Activated B cell treated with CpG ODN at 0.5 μM for 24 hours (primary cell): Measurements from ENCODE around the gene CLCNKA. TPM values are rescaled to one million over a fixed set of nuclear protein-coding genes. Genes with fewer than 3 reads are reported as not detected.

ENCODE experiments used
- ATAC-seq: fragments of 200-7000 bp; cut with Tn5 transposase; one replicate; pipeline ENCODE4 v1.10.0; 2021; ENCODE audit warnings: low read depth, mild to moderate bottlenecking, moderate library complexity
- CTCF ChIA-PET: fragments of 350-600 bp; sonication (Branson Sonifier 250); formaldehyde crosslinking; loops from one replicate; lab custom pipeline; 2021; ENCODE audit warnings: antibody characterized with exemption; lab: Charles Lee
- POLR2A ChIA-PET: fragments of 350-600 bp; sonication (Branson Sonifier 250); formaldehyde crosslinking; loops from one replicate; lab custom pipeline; 2021; ENCODE audit warnings: antibody characterized with exemption; lab: Charles Lee
- DNase-seq: peaks from one replicate; pipeline ENCODE4 v3.0.0; 2022
- H3K27ac Mint-ChIP-seq: one replicate; pipeline ENCODE4 v1.8.0; 2020; ENCODE audit warnings: mixed read lengths
- H3K27me3 Mint-ChIP-seq: one replicate; pipeline ENCODE4 v1.8.0; 2021; ENCODE audit warnings: mixed read lengths
- H3K36me3 Mint-ChIP-seq: one replicate; pipeline ENCODE4 v1.8.0; 2021; ENCODE audit warnings: low read depth, mixed read lengths
- H3K4me1 Mint-ChIP-seq: one replicate; pipeline ENCODE4 v1.8.0; 2021; ENCODE audit warnings: mixed read lengths
- H3K4me3 Mint-ChIP-seq: one replicate; pipeline ENCODE4 v1.8.0; 2020; ENCODE audit warnings: mild to moderate bottlenecking, mixed read lengths
- H3K9me3 Mint-ChIP-seq: one replicate; pipeline ENCODE4 v1.8.0; 2020; ENCODE audit warnings: mixed read lengths
- CTCF ChIP-seq: fragments of 200-600 bp; IDR thresholded peaks from one replicate; pipeline ENCODE4 v1.8.0; 2022; ENCODE audit warnings: antibody characterized with exemption, mild to moderate bottlenecking
- intact Hi-C: fragments of 100-400 bp; cut with micrococcal nuclease; formaldehyde crosslinking; loops from one replicate; pipeline ENCODE4 v1.15.1; 2024
- total RNA-seq: library from RNA; stranded (reverse); gene quantifications from 2 replicates; pipeline ENCODE4 v1.2.3, GENCODE V29; 2022

Gene CLCNKA
- total RNA-seq, 1 donor from 2014 or later, result 0.24 TPM

DNA sequence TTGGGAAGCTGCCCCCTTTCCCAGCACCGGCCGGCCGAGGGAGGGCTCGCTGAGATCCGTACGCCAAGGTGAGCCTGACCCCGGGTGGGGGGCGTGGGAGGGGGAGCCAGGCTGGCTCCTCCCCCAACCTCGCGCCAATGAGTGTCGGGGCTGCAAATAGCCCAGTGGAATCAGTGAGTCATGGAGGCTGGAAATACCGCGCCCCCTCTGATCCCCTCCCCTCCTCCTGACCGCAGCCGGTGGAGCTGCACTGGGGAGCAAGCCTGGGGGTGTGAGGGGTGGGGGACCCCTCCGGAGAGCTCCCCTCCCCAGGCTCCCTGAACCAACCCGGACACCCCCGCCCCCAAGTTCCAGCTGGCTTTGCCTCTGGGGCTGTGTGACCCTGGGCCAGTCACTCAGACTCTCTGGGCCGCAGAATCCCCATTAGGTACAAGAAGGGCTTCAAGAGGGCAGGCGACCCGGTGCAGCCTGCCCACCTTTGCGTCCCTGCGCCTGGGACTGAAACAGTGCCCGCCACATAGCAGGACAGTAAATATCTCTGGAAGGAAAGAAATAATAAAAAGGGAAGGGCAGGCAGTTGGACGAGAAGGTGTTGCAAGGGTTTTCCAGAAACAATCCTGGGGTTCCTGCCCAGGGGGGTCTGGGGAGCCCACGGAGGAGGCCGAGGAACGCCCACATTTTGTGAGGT, 8.5 kb upstream of the CLCNKA start:
- Mint-ChIP-seq H3K27me3 (no peaks in the 10 kb centered on the region), H3K27ac (no peak overlapping the region), H3K4me3 (peak overlapping the region; percentile 65), H3K36me3 (no peaks in the 10 kb centered on the region), H3K4me1 (peaks cover 27% of the 10 kb centered on the region), H3K9me3 (no peaks in the 10 kb centered on the region)
- intact Hi-C loops, result no loop called here
- ChIA-PET CTCF (interaction anchor here (1.4 kb wide), 1 partner anchor 222 kb away, joined by 3 read pairs; no protein-coding TSS in a partner anchor), POLR2A (interaction anchor here (0.5 to 0.9 kb wide), 2 partner anchors 36 to 53 kb away, joined by 3 read pairs; no protein-coding TSS in a partner anchor)
- ATAC-seq (peak; percentile 70), DNase-seq (peak; percentile 59)
- no peak for TF ChIP-seq CTCF

GRCh38 chr1:16013908-16014258, 8.0 kb upstream of the CLCNKA start:
- no peak overlapping the region for H3K27ac Mint-ChIP-seq
- TF ChIP-seq CTCF, result no peak
- CTCF ChIA-PET, result no interaction called here

DNA sequence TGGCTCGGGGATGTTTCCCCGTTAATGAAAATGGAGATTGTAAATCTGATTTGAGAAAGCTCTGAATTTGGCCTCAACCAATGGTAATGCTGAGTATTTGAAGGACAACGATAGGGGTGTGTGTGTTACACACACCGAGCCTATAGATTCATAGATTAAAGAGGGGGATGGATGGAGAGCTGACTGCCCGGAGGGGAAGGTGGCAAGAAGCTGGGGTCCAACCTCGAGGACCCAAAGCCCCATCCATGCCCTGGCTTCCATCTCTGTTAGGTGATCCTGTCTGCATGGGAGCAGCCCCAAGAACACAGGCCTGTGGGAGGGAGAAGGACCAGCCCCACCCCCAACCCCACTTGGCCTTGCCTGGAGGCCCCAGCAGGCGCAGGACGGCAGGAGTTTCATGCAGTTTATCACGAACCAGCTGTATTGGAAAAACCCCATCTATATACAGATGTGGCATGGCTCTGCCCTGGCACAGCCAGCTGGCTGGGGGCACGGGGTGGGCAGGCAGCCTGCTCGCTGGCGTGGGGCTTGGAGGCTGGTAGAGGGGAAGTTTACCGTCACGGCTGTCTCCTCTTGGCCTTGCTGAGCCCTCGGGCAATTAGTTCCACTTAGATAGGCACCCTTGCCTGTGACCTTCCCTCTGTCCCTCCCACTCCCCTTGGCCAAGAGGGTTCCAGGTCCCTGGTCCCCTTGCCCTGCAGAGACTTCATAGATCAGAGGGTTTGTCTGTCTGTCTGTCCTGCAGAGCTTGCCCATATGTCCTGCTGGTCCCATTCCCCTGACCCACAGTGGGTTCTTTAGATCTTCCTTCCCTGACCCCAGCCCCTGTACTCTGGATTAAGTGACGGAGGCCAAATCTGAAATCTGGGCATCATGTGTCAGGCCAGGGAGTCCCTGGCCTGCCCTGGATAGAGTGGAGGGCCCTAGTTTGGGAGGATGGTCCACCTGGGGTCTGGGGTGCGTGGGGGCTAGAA, 7.0 kb upstream of the CLCNKA start:
- H3K9me3 Mint-ChIP-seq, result no peaks in the 10 kb centered on the region
- H3K27ac Mint-ChIP-seq, result peak overlapping the region; percentile 78
- CTCF ChIA-PET, result no interaction called here
- DNase-seq (no peak), ATAC-seq (peak; percentile 66)
- H3K27me3 Mint-ChIP-seq, result no peaks in the 10 kb centered on the region
- intact Hi-C loops, result no loop called here
- H3K4me1 Mint-ChIP-seq, result peaks cover 27% of the 10 kb centered on the region
- peak overlapping the region; percentile 69 for H3K4me3 Mint-ChIP-seq
- no peak for TF ChIP-seq CTCF
- POLR2A ChIA-PET, result interaction anchor here (0.5 to 1.2 kb wide), 3 partner anchors 40 to 223 kb away, joined by 5 to 8 read pairs (median 6); no protein-coding TSS in a partner anchor
- no peaks in the 10 kb centered on the region for H3K36me3 Mint-ChIP-seq

More at GRCh38 chr1:16013908-16014258, 8.0 kb upstream of the CLCNKA start:
- no peak for DNase-seq
- POLR2A ChIA-PET, result interaction anchor here (0.5 to 1.2 kb wide), 4 partner anchors 37 to 223 kb away, joined by 3 to 6 read pairs (median 4); no protein-coding TSS in a partner anchor
- no peaks in the 10 kb centered on the region for H3K36me3 Mint-ChIP-seq
- ATAC-seq, result no peak
- no peak overlapping the region for H3K4me3 Mint-ChIP-seq
- H3K9me3 Mint-ChIP-seq, result no peaks in the 10 kb centered on the region
- H3K27me3 Mint-ChIP-seq, result no peaks in the 10 kb centered on the region
- intact Hi-C loops, result no loop called here
- H3K4me1 Mint-ChIP-seq, result peaks cover 27% of the 10 kb centered on the region

DNA sequence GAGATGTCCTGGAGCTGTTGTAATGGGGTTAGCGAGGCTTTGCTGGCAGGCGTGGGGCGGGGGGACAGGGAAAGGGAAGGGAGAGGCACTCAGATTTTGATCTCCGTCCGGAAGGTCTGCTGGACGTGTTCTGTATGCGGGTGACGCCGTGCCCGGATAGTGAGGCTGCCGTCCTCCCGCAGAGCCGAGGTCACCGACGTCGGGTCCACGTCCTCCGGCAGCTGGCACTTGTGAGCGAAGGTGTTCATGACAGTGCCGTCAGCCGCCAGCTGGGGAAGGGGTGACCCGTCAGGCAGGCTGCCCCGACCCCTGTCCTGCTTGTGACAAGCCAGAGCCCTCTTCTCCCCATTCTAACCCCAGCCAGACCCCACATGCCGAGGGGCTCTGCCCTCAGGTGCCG, 6.3 kb upstream of the CLCNKA start:
- TF ChIP-seq CTCF, result no peak
- Mint-ChIP-seq H3K9me3 (no peaks in the 10 kb centered on the region), H3K36me3 (no peaks in the 10 kb centered on the region), H3K4me1 (peaks cover 27% of the 10 kb centered on the region), H3K27ac (no peak overlapping the region), H3K4me3 (no peak overlapping the region), H3K27me3 (no peaks in the 10 kb centered on the region)
- ATAC-seq, result no peak
- no peak for DNase-seq
- ChIA-PET POLR2A (no interaction called here), CTCF (no interaction called here)
- intact Hi-C loops, result no loop called here
